ENCODE data around the gene TMEM119.
"Not testable (repeated sequence)": the region's sequence is repeated elsewhere in the genome, so short reads cannot be mapped to it uniquely, and the experiment has no call there.

The TMEM119 gene

GRCh38 chr12:108563136-108563803, 34.6 kb downstream of the TMEM119 start:
- no peak for FAIRE-seq

GRCh38 chr12:108562348-108563135, 35.3 kb downstream of the TMEM119 start, which contains the start of gene ISCU:
ISCU (plus strand) TSS chr12:108562596; CDS start chr12:108562623, 27 bp downstream.
- FAIRE-seq: no peak

GRCh38 chr12:108561852-108562347, 36.0 kb downstream of the TMEM119 start:
- FAIRE-seq: no peak

GRCh38 chr12:108560752-108561719, 36.8 kb downstream of the TMEM119 start, which contains the start of gene SART3:
SART3 (minus strand) TSS chr12:108561173; CDS start chr12:108561154, 19 bp downstream.
- FAIRE-seq: peak; percentile 32

- FAIRE-seq: no peak
Observed at GRCh38 chr12:108560321-108560721, 37.6 kb downstream of the TMEM119 start.

GRCh38 chr12:108559748-108560147, 38.1 kb downstream of the TMEM119 start:
- no peak for FAIRE-seq

- no peak for FAIRE-seq
Observed at GRCh38 chr12:108559007-108559655, 38.8 kb downstream of the TMEM119 start.

GRCh38 chr12:108555383-108555782, 42.5 kb downstream of the TMEM119 start:
- FAIRE-seq: not testable (repeated sequence)

- no peak for FAIRE-seq
Observed at GRCh38 chr12:108553799-108554198, 44.1 kb downstream of the TMEM119 start.

- FAIRE-seq: no peak
Observed at GRCh38 chr12:108551535-108551934, 46.3 kb downstream of the TMEM119 start.

- no peak for FAIRE-seq
Observed at GRCh38 chr12:108548954-108549521, 48.8 kb downstream of the TMEM119 start.

- no peak for FAIRE-seq
Observed at GRCh38 chr12:108547686-108548085, 50.2 kb downstream of the TMEM119 start.

- no peak for FAIRE-seq
Observed at GRCh38 chr12:108543652-108544051, 54.2 kb downstream of the TMEM119 start.

- FAIRE-seq: no peak
Observed at GRCh38 chr12:108542320-108542719, 55.6 kb downstream of the TMEM119 start.
